Measurements from ENCODE around the gene SLC22A1. TPM values are rescaled to one million over a fixed set of nuclear protein-coding genes. Genes with fewer than 3 reads are reported as not detected.
"Not testable (repeated sequence)": the region's sequence is repeated elsewhere in the genome, so short reads cannot be mapped to it uniquely, and the experiment has no call there.

The SLC22A1 gene
- total RNA-seq, 1 donor from 2014 or later, result not detected

GRCh38 chr6:160093061-160093460, 28.6 kb upstream of the SLC22A1 start:
- no peak for DNase-seq (ENCODE audit: low read depth in 2 of 2)

- no peak for DNase-seq (ENCODE audit: low read depth in 2 of 2)
Measured at GRCh38 chr6:160093946-160094345, 27.7 kb upstream of the SLC22A1 start.

GRCh38 chr6:160095146-160095845, 26.3 kb upstream of the SLC22A1 start:
- no peak for DNase-seq (ENCODE audit: low read depth in 2 of 2)

GRCh38 chr6:160101277-160102205, 20.1 kb upstream of the SLC22A1 start:
- DNase-seq (ENCODE audit: low read depth in 2 of 2), result no peak

GRCh38 chr6:160102399-160102798, 19.2 kb upstream of the SLC22A1 start:
- no peak for DNase-seq (ENCODE audit: low read depth in 2 of 2)

GRCh38 chr6:160102956-160103824, 18.4 kb upstream of the SLC22A1 start:
- peak; percentile 20 to 49 for DNase-seq (ENCODE audit: low read depth in 2 of 2)

- no peak for DNase-seq (ENCODE audit: low read depth in 2 of 2)
Measured at GRCh38 chr6:160103825-160104100, 17.9 kb upstream of the SLC22A1 start.

GRCh38 chr6:160104821-160105517, 16.6 kb upstream of the SLC22A1 start:
- no peak for DNase-seq (ENCODE audit: low read depth in 2 of 2)

- no peak for DNase-seq (ENCODE audit: low read depth in 2 of 2)
Measured at GRCh38 chr6:160106010-160106409, 15.6 kb upstream of the SLC22A1 start.

GRCh38 chr6:160106701-160107100, 14.9 kb upstream of the SLC22A1 start:
- DNase-seq (ENCODE audit: low read depth in 2 of 2), result no peak

- no peak for DNase-seq (ENCODE audit: low read depth in 2 of 2)
Measured at GRCh38 chr6:160108077-160108476, 13.5 kb upstream of the SLC22A1 start.

- no peak for DNase-seq (ENCODE audit: low read depth in 2 of 2)
Measured at GRCh38 chr6:160110586-160111123, 11.0 kb upstream of the SLC22A1 start.

- no peak for DNase-seq (ENCODE audit: low read depth in 2 of 2)
Measured at GRCh38 chr6:160111806-160112205, 9.8 kb upstream of the SLC22A1 start.

- no peak for DNase-seq (ENCODE audit: low read depth in 2 of 2)
Measured at GRCh38 chr6:160112628-160113299, 8.9 kb upstream of the SLC22A1 start.

GRCh38 chr6:160114536-160114935, 7.1 kb upstream of the SLC22A1 start:
- DNase-seq (ENCODE audit: low read depth in 2 of 2), result not testable (repeated sequence)

GRCh38 chr6:160115421-160115820, 6.2 kb upstream of the SLC22A1 start:
- DNase-seq (ENCODE audit: low read depth in 2 of 2), result no peak

- no peak for DNase-seq (ENCODE audit: low read depth in 2 of 2)
Measured at GRCh38 chr6:160116411-160116810, 5.2 kb upstream of the SLC22A1 start.

- DNase-seq (ENCODE audit: low read depth in 2 of 2), result no peak
Measured at GRCh38 chr6:160117137-160117536, 4.5 kb upstream of the SLC22A1 start.

- DNase-seq (ENCODE audit: low read depth in 2 of 2), result no peak
Measured at GRCh38 chr6:160118620-160119229, 2.9 kb upstream of the SLC22A1 start.

GRCh38 chr6:160120087-160120486, 1.5 kb upstream of the SLC22A1 start:
- DNase-seq (ENCODE audit: low read depth in 2 of 2), result no peak
